Mesenchymal stem cell (in vitro differentiated cells and primary cell): ENCODE data around the gene AIF1.
A peak's percentile ranks its signal among the peaks of the same experiment; 100 is the strongest.

Source experiments
- DNase-seq: peaks from one replicate; pipeline ENCODE4 v3.0.0-alpha.2; 2013
- H2AFZ ChIP-seq: one replicate; pipeline ENCODE4 v1.6.1; 2013; ENCODE audit warnings: low read depth, mild to moderate bottlenecking, control low read depth, inconsistent platforms, low read length, moderate library complexity
- H2AK5ac ChIP-seq: 2 replicates; pipeline ENCODE4 v1.6.1; 2013; ENCODE audit warnings: low read length, moderate library complexity, mild to moderate bottlenecking, inconsistent platforms; ENCODE audit not compliant: severe bottlenecking
- H2BK120ac ChIP-seq: one replicate; pipeline ENCODE4 v1.6.1; 2013; ENCODE audit warnings: low read depth, mild to moderate bottlenecking, inconsistent platforms, low read length, moderate library complexity
- H2BK12ac ChIP-seq, 2 experiments: one replicate each; pipeline ENCODE4 v1.6.1; 2013; ENCODE audit warnings: inconsistent platforms in 2 of 2, low read length in 2 of 2, mild to moderate bottlenecking in 2 of 2, moderate library complexity in 2 of 2, control low read depth in 1 of 2
- H2BK15ac ChIP-seq: one replicate; pipeline ENCODE4 v1.6.1; 2013; ENCODE audit warnings: mild to moderate bottlenecking, low read depth, inconsistent platforms; ENCODE audit not compliant: poor library complexity, severe bottlenecking
- H2BK5ac ChIP-seq: 2 replicates; pipeline ENCODE4 v1.6.1; 2013; ENCODE audit warnings: low read depth, mild to moderate bottlenecking, low read length, control low read depth, inconsistent platforms; ENCODE audit not compliant: poor library complexity, severe bottlenecking
- H3K14ac ChIP-seq, 2 experiments: one replicate each; pipeline ENCODE4 v1.6.1; 2013; ENCODE audit warnings: inconsistent platforms in 2 of 2, low read length in 2 of 2, control low read depth in 1 of 2, mild to moderate bottlenecking in 1 of 2, moderate library complexity in 1 of 2
- H3K18ac ChIP-seq, 2 experiments: one replicate each; pipeline ENCODE4 v1.6.1; 2013; ENCODE audit warnings: inconsistent platforms in 2 of 2, low read length in 2 of 2, control low read depth in 1 of 2, low read depth in 1 of 2, mild to moderate bottlenecking in 1 of 2
- H3K23ac ChIP-seq, 2 experiments: one replicate each; pipeline ENCODE4 v1.6.1; 2013; ENCODE audit warnings: inconsistent platforms in 2 of 2, low read length in 2 of 2, mild to moderate bottlenecking in 2 of 2, moderate library complexity in 2 of 2, control low read depth in 1 of 2
- H3K27ac ChIP-seq: 2 replicates; pipeline ENCODE4 v1.5.1; 2013; ENCODE audit warnings: mild to moderate bottlenecking, moderate library complexity, low read length, control low read depth, inconsistent platforms; ENCODE audit not compliant: poor library complexity, severe bottlenecking
- H3K27me3 ChIP-seq, 2 experiments: 2 replicates each; pipeline versions ENCODE4 v1.6.1 to v1.7.0; 2013; ENCODE audit warnings: low read length in 2 of 2, mild to moderate bottlenecking in 2 of 2, moderate library complexity in 2 of 2, control low read depth in 1 of 2, inconsistent platforms in 1 of 2; ENCODE audit not compliant: control insufficient read depth in 1 of 2, insufficient read depth in 1 of 2
- H3K36me3 ChIP-seq, 2 experiments: 2 replicates each; pipeline versions ENCODE4 v1.6.1 to v1.7.0; 2013; ENCODE audit warnings: low read length in 2 of 2, control low read depth in 1 of 2, inconsistent platforms in 1 of 2, low read depth in 1 of 2, mild to moderate bottlenecking in 1 of 2; ENCODE audit not compliant: insufficient read depth in 2 of 2, control insufficient read depth in 1 of 2
- H3K4ac ChIP-seq, 2 experiments: one replicate each; pipeline ENCODE4 v1.6.1; 2013; ENCODE audit warnings: inconsistent platforms in 2 of 2, low read length in 2 of 2, mild to moderate bottlenecking in 2 of 2, moderate library complexity in 2 of 2, control low read depth in 1 of 2, low read depth in 1 of 2
- H3K4me1 ChIP-seq: 2 replicates; pipeline ENCODE4 v1.6.1; 2013; ENCODE audit warnings: low read depth, low read length, control low read depth; ENCODE audit not compliant: control insufficient read depth, insufficient read depth
- H3K4me2 ChIP-seq: 2 replicates; pipeline ENCODE4 v1.6.1; 2013; ENCODE audit warnings: low read length, mild to moderate bottlenecking, inconsistent platforms; ENCODE audit not compliant: poor library complexity, severe bottlenecking
- H3K4me3 ChIP-seq, 2 experiments: 2 replicates each; pipeline versions ENCODE4 v1.5.1 to v1.7.0; 2013; ENCODE audit warnings: low read length in 2 of 2, mild to moderate bottlenecking in 2 of 2, control low read depth in 1 of 2, low read depth in 1 of 2; ENCODE audit not compliant: insufficient read depth in 1 of 2
- H3K79me1 ChIP-seq: replicated peaks from 2 replicates; pipeline ENCODE4 v1.6.1; 2013; ENCODE audit warnings: mild to moderate bottlenecking, control low read depth, low read length, inconsistent platforms; ENCODE audit not compliant: poor library complexity, severe bottlenecking
- H3K9ac ChIP-seq: 2 replicates; pipeline ENCODE4 v1.7.0; 2013; ENCODE audit warnings: mild to moderate bottlenecking, low read length, moderate library complexity
- H3K9me3 ChIP-seq: 2 replicates; pipeline ENCODE4 v1.7.0; 2013; ENCODE audit warnings: mild to moderate bottlenecking, low read length; ENCODE audit not compliant: control insufficient read depth
- H4K8ac ChIP-seq: one replicate; pipeline ENCODE4 v1.6.1; 2013; ENCODE audit warnings: inconsistent platforms, mild to moderate bottlenecking, low read length, moderate library complexity
- H4K91ac ChIP-seq: one replicate; pipeline ENCODE4 v1.6.1; 2013; ENCODE audit warnings: mild to moderate bottlenecking, low read length, inconsistent platforms
- WGBS: methylation state at CpG from one replicate; pipeline ENCODE4 v1.1.7; 2013; ENCODE audit warnings: mixed read lengths; 5-methylcytosine and 5-hydroxymethylcytosine counted together

AIF1 gene

DNA sequence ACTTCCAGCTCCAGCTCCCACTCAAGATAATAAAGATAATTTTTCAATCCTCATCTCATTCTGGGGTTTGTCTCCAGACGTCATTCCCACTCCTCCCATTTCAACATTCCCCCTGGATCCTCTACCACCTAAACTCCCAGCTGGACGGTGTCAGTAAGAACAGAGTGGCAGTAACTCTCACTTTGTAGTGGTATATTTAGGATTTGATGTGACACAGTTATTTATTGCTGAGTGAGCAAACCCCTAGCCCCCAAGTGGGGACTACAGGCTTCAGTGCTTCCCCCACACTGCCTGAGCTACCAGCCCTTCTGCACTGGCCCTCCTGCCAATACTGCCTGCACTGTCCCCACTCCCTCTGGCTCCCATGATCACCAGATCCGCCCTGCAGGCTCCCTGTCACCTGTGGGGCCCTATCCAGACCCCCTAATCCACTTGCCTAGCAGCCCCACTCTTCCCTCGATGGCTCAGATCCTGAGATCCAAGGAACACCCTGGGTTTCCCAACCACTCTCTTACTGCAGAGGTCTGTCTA, 43.2 kb downstream of the AIF1 start:
- H3K27ac ChIP-seq = no peak overlapping the region
- H3K23ac ChIP-seq = peak overlapping the region in 1 of 2 experiments; percentile 85
- 87% methylated on average over 3 of the region's 4 CpGs for WGBS
- no peak overlapping the region for H2BK12ac ChIP-seq
- peak overlapping the region; percentile 97 for H3K9ac ChIP-seq
- no peak overlapping the region for H2BK5ac ChIP-seq
- peaks cover 32% of the 10 kb centered on the region for H3K4me1 ChIP-seq
- H3K79me1 ChIP-seq = peaks cover 19% of the 10 kb centered on the region
- no peak overlapping the region for H4K91ac ChIP-seq
- H3K27me3 ChIP-seq = no peaks in the 10 kb centered on the region
- H3K4ac ChIP-seq = no peak overlapping the region
- no peak overlapping the region for H2BK120ac ChIP-seq
- H3K4me2 ChIP-seq = no peak overlapping the region
- H3K18ac ChIP-seq = no peak overlapping the region
- no peaks in the 10 kb centered on the region for H3K9me3 ChIP-seq
- peaks cover 28 to 49% of the 10 kb centered on the region in 2 experiments for H3K36me3 ChIP-seq
- H3K4me3 ChIP-seq = peak overlapping the region in 1 of 2 experiments; percentile 98
- H4K8ac ChIP-seq = no peak overlapping the region
- H2BK15ac ChIP-seq = no peak overlapping the region
- no peak for DNase-seq
- H2AK5ac ChIP-seq = no peak overlapping the region
- H3K14ac ChIP-seq = no peak overlapping the region
- H2AFZ ChIP-seq = no peak overlapping the region

DNA sequence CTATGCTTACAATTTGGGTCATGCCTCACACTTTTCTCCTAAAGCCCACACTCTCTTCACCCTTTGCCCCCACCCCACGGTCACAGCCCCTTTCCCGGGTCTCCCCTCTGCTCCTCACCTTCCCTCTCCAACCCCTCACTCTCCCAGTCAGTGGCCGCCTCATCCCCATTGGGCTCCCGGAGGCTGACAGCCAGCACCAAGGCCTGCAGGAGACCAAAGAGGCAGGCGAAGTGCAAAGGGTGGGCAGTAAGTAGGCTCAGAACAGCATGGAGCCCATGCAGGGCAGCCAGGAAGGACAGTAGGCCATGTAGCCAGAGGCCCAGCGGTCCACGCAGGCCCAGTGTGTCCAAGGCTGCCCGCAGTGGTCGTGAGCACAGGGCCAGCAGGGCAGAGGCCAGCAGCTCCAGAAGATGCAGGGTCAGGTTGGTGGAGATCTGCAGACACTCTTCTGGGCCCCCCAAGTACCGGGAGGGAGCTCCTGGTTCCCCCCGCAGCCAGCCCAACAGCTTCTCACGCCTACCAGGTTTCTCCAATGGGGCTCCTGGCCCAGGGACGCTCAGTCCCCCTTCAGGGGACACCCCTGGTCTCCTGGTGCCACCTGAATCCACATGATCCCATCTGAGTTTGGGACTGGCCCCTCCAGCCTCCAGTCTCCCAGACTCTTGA, 44.1 kb downstream of the AIF1 start:
- Histone ChIP-seq H3K9me3 (no peaks in the 10 kb centered on the region), H3K4me3 (peak overlapping the region; percentile 43 to 98), H4K91ac (peak overlapping the region; percentile 44), H3K4me2 (peak overlapping the region; percentile 89), H3K18ac (no peak overlapping the region), H2AK5ac (no peak overlapping the region), H3K14ac (peak overlapping the region in 1 of 2 experiments; percentile 80), H3K4ac (no peak overlapping the region), H3K23ac (peak overlapping the region in 1 of 2 experiments; percentile 28), H3K9ac (peak overlapping the region; percentile 97), H2BK15ac (no peak overlapping the region), H2BK120ac (no peak overlapping the region), H3K4me1 (peaks cover 36% of the 10 kb centered on the region), H2BK12ac (peak overlapping the region in 1 of 2 experiments; percentile 43), H3K36me3 (peaks cover 33 to 53% of the 10 kb centered on the region in 2 experiments), H3K79me1 (peaks cover 22% of the 10 kb centered on the region), H2BK5ac (no peak overlapping the region), H4K8ac (no peak overlapping the region), H3K27ac (no peak overlapping the region), H2AFZ (no peak overlapping the region), H3K27me3 (no peaks in the 10 kb centered on the region)
- no peak for DNase-seq
- WGBS = 97% methylated on average over 13 of the region's 13 CpGs

DNA sequence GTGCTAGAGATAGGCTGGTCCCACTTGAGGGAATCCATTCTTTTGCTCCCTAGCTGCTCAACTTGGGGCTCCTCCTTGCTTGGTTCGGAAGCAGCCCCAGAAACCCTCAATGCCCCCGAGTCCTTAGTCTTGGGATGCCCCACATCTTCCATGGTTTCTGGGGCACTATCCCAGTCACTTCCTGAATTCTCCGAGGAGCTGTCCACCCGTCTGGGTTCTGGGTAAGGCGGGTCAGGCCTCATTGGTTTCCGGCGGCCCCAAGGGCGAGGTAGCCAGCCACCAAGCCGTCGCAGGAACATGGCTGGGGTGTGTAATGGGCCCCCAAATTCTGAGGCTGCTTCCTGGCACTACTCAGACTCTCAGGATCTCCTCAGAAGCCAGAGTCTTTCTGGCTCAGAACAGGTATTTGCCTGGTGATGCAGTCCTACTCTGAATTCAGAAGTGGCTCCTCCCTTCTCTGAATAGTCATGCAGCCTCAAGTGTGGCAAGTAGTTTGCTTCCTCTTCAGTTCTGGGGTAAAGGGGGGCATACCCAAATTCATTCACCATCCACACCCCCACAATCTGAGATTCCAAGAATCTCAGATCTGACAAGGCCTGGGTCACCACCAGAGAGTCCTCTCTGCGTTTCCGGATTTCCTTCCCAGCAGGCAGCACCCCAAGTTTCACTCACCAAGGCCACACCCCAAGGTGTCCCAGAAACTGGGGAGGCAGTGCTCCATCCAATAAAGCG, 44.8 kb downstream of the AIF1 start:
- H4K91ac ChIP-seq = peak overlapping the region; percentile 78
- peak overlapping the region; percentile 72 for H2AFZ ChIP-seq
- H3K36me3 ChIP-seq = peaks cover 33 to 53% of the 10 kb centered on the region in 2 experiments
- peak overlapping the region; percentile 78 to 98 for H3K4me3 ChIP-seq
- H3K79me1 ChIP-seq = peaks cover 24% of the 10 kb centered on the region
- H3K4ac ChIP-seq = peak overlapping the region; percentile 61 to 94
- H3K9ac ChIP-seq = peak overlapping the region; percentile 97
- H4K8ac ChIP-seq = peak overlapping the region; percentile 89
- H2BK12ac ChIP-seq = peak overlapping the region in 1 of 2 experiments; percentile 55
- no peak overlapping the region for H2BK120ac ChIP-seq
- H3K4me2 ChIP-seq = peak overlapping the region; percentile 89
- WGBS = 55% methylated on average over 13 of the region's 13 CpGs
- H3K23ac ChIP-seq = peak overlapping the region in 1 of 2 experiments; percentile 90
- peak overlapping the region in 1 of 2 experiments; percentile 93 for H3K14ac ChIP-seq
- no peaks in the 10 kb centered on the region for H3K27me3 ChIP-seq
- peaks cover 39% of the 10 kb centered on the region for H3K4me1 ChIP-seq
- H3K9me3 ChIP-seq = no peaks in the 10 kb centered on the region
- H2BK5ac ChIP-seq = no peak overlapping the region
- peak overlapping the region; percentile 82 to 97 for H3K18ac ChIP-seq
- H2AK5ac ChIP-seq = peak overlapping the region; percentile 44
- no peak overlapping the region for H2BK15ac ChIP-seq
- peak overlapping the region; percentile 86 for H3K27ac ChIP-seq
- DNase-seq = peak; percentile 52
